WTC11 (cell line): ENCODE results near the gene GLUD1. TPM values are rescaled to one million over a fixed set of nuclear protein-coding genes. Genes with fewer than 3 reads are reported as not detected.
"Not testable (repeated sequence)": the region's sequence is repeated elsewhere in the genome, so short reads cannot be mapped to it uniquely, and the experiment has no call there.

ENCODE experiments used
- ATAC-seq: fragments of 200-7000 bp; cut with Tn5 transposase; 2 replicates; pipeline ENCODE4 v1.10.0; 2021; ENCODE audit warnings: mild to moderate bottlenecking, moderate library complexity
- CTCF ChIA-PET: fragments of 300-600 bp; sonication (Branson Sonifier 250); formaldehyde crosslinking; loops from one replicate; lab custom pipeline; 2021; ENCODE audit warnings: antibody characterized with exemption; lab: Charles Lee
- POLR2A ChIA-PET: fragments of 350-600 bp; sonication (Branson Sonifier 250); formaldehyde crosslinking; loops from one replicate; lab custom pipeline; 2021; ENCODE audit warnings: antibody characterized with exemption; lab: Charles Lee
- DNase-seq: peaks from one replicate; pipeline ENCODE4 v3.0.0; 2021; ENCODE audit warnings: low spot score
- H3K27ac Mint-ChIP-seq: 2 replicates; pipeline ENCODE4 v1.8.0; 2021; ENCODE audit warnings: mixed read lengths
- H3K27me3 Mint-ChIP-seq: 2 replicates; pipeline ENCODE4 v1.8.0; 2021; ENCODE audit warnings: low read depth, mild to moderate bottlenecking, moderate library complexity, mixed read lengths
- H3K36me3 Mint-ChIP-seq: 2 replicates; pipeline ENCODE4 v1.8.0; 2021; ENCODE audit warnings: mixed read lengths
- H3K4me1 Mint-ChIP-seq: 2 replicates; pipeline ENCODE4 v1.8.0; 2022; ENCODE audit warnings: mixed read lengths
- H3K4me3 Mint-ChIP-seq: 2 replicates; pipeline ENCODE4 v1.8.0; 2021; ENCODE audit warnings: mild to moderate bottlenecking, moderate library complexity, mixed read lengths
- H3K9me3 Mint-ChIP-seq: 2 replicates; pipeline ENCODE4 v1.8.0; 2021; ENCODE audit warnings: mixed read lengths
- total RNA-seq: library from RNA; stranded (reverse); gene quantifications from 3 replicates; pipeline ENCODE4 v1.2.3, GENCODE V29; 2021

The GLUD1 gene
- total RNA-seq, 1 experiment from 2014 or later = 98.2 TPM

GRCh38 chr10:87142230-87143108, 47.8 kb upstream of the GLUD1 start:
- ATAC-seq, H3K4me3 Mint-ChIP-seq, H3K27ac Mint-ChIP-seq, CTCF ChIA-PET, H3K4me1 Mint-ChIP-seq, DNase-seq, H3K27me3 Mint-ChIP-seq: not testable (repeated sequence)
- Mint-ChIP-seq H3K9me3 (peaks cover 21% of the 10 kb centered on the region), H3K36me3 (peaks cover 17% of the 10 kb centered on the region)
- POLR2A ChIA-PET = interaction anchor here (0.6 kb wide), 1 partner anchor 376 kb away, joined by 3 read pairs; no protein-coding TSS in a partner anchor

GRCh38 chr10:87137478-87137877, 42.8 kb upstream of the GLUD1 start:
- POLR2A ChIA-PET, ATAC-seq, H3K4me1 Mint-ChIP-seq, H3K27ac Mint-ChIP-seq, H3K4me3 Mint-ChIP-seq, DNase-seq, CTCF ChIA-PET, H3K27me3 Mint-ChIP-seq: not testable (repeated sequence)
- peaks cover 30% of the 10 kb centered on the region for H3K36me3 Mint-ChIP-seq
- H3K9me3 Mint-ChIP-seq = peaks cover 30% of the 10 kb centered on the region

- H3K4me1 Mint-ChIP-seq, POLR2A ChIA-PET, H3K27ac Mint-ChIP-seq, H3K27me3 Mint-ChIP-seq, H3K4me3 Mint-ChIP-seq, DNase-seq, CTCF ChIA-PET, ATAC-seq: not testable (repeated sequence)
- peaks cover 27% of the 10 kb centered on the region for H3K36me3 Mint-ChIP-seq
- peaks cover 25% of the 10 kb centered on the region for H3K9me3 Mint-ChIP-seq
Measured at GRCh38 chr10:87134440-87134839, 39.8 kb upstream of the GLUD1 start.

GRCh38 chr10:87133936-87134335, 39.3 kb upstream of the GLUD1 start:
- POLR2A ChIA-PET, H3K27me3 Mint-ChIP-seq, H3K4me3 Mint-ChIP-seq, H3K4me1 Mint-ChIP-seq, ATAC-seq, CTCF ChIA-PET, DNase-seq: not testable (repeated sequence)
- Mint-ChIP-seq H3K36me3 (peaks cover 27% of the 10 kb centered on the region), H3K27ac (peak overlapping the region; percentile 78; the same call in 1 of the 2 replicates), H3K9me3 (peaks cover 23% of the 10 kb centered on the region)

GRCh38 chr10:87132176-87132575, 37.5 kb upstream of the GLUD1 start:
- H3K4me3 Mint-ChIP-seq, H3K4me1 Mint-ChIP-seq, CTCF ChIA-PET, POLR2A ChIA-PET, H3K36me3 Mint-ChIP-seq, H3K27me3 Mint-ChIP-seq, H3K27ac Mint-ChIP-seq, ATAC-seq, DNase-seq, H3K9me3 Mint-ChIP-seq: not testable (repeated sequence)

- DNase-seq, H3K9me3 Mint-ChIP-seq, POLR2A ChIA-PET, H3K4me3 Mint-ChIP-seq, H3K27ac Mint-ChIP-seq, ATAC-seq, H3K27me3 Mint-ChIP-seq, H3K36me3 Mint-ChIP-seq, H3K4me1 Mint-ChIP-seq, CTCF ChIA-PET: not testable (repeated sequence)
Measured at GRCh38 chr10:87127607-87128156, 33.0 kb upstream of the GLUD1 start.

- H3K27ac Mint-ChIP-seq, H3K9me3 Mint-ChIP-seq, H3K36me3 Mint-ChIP-seq, H3K27me3 Mint-ChIP-seq, POLR2A ChIA-PET, ATAC-seq, CTCF ChIA-PET, H3K4me1 Mint-ChIP-seq, DNase-seq, H3K4me3 Mint-ChIP-seq: not testable (repeated sequence)
Measured at GRCh38 chr10:87127048-87127447, 32.4 kb upstream of the GLUD1 start.

GRCh38 chr10:87123351-87123750, 28.7 kb upstream of the GLUD1 start:
- POLR2A ChIA-PET, CTCF ChIA-PET, H3K9me3 Mint-ChIP-seq, DNase-seq, H3K36me3 Mint-ChIP-seq, H3K4me3 Mint-ChIP-seq, H3K4me1 Mint-ChIP-seq, H3K27me3 Mint-ChIP-seq, ATAC-seq, H3K27ac Mint-ChIP-seq: not testable (repeated sequence)

- H3K9me3 Mint-ChIP-seq, CTCF ChIA-PET, ATAC-seq, POLR2A ChIA-PET, H3K36me3 Mint-ChIP-seq, DNase-seq, H3K4me3 Mint-ChIP-seq, H3K27ac Mint-ChIP-seq, H3K27me3 Mint-ChIP-seq, H3K4me1 Mint-ChIP-seq: not testable (repeated sequence)
Measured at GRCh38 chr10:87119029-87119428, 24.4 kb upstream of the GLUD1 start.

- H3K27me3 Mint-ChIP-seq, H3K4me3 Mint-ChIP-seq, ATAC-seq, H3K9me3 Mint-ChIP-seq, H3K27ac Mint-ChIP-seq, H3K4me1 Mint-ChIP-seq, CTCF ChIA-PET, POLR2A ChIA-PET, H3K36me3 Mint-ChIP-seq, DNase-seq: not testable (repeated sequence)
Measured at GRCh38 chr10:87118122-87118521, 23.5 kb upstream of the GLUD1 start.
